Esophagus squamous epithelium (tissue), 5 donors: ENCODE results near the gene TLE3. TPM values are rescaled to one million over a fixed set of nuclear protein-coding genes. Genes with fewer than 3 reads are reported as not detected.

Experiments used
- DNase-seq: peaks from one replicate; lab custom pipeline; 2025; lab: John Stamatoyannopoulos, UW
- H3K27ac ChIP-seq, 4 donors: fragments of 200-600 bp; sonication (generic); one replicate each; pipeline ENCODE4 v1.5.1; 2016 to 2019; ENCODE audit warnings: mild to moderate bottlenecking in 1 of 4
- H3K27me3 ChIP-seq, 4 donors: fragments of 200-600 bp; sonication (generic); 1 replicate in 3 of 4; 2 replicates in 1 of 4; pipeline versions ENCODE4 v1.5.1 to v1.6.0; 2017 to 2021; ENCODE audit warnings: antibody characterized with exemption in 1 of 4
- H3K36me3 ChIP-seq, 3 donors: fragments of 200-600 bp; sonication (generic); one replicate each; pipeline ENCODE4 v1.5.1; 2016 to 2019
- H3K4me1 ChIP-seq, 3 donors: fragments of 200-600 bp; sonication (generic); one replicate each; pipeline ENCODE4 v1.5.1; 2017 to 2019
- H3K4me3 ChIP-seq, 4 donors: fragments of 200-600 bp; sonication (generic); 1 replicate in 3 of 4; 2 replicates in 1 of 4; pipeline ENCODE4 v1.5.1; 2016 to 2019; ENCODE audit warnings: mild to moderate bottlenecking in 2 of 4, moderate library complexity in 1 of 4
- H3K9me3 ChIP-seq, 3 donors: fragments of 200-600 bp; sonication (generic); one replicate each; pipeline ENCODE4 v1.5.1; 2016 to 2019
- CTCF ChIP-seq, 6 experiments: fragments of 450-650 bp in 4 of 6; fragments of 200-600 bp in 2 of 6; sonication (generic) in 2 of 6; IDR thresholded peaks; one replicate each; pipeline ENCODE4 v1.5.1; 2016 to 2019; ENCODE audit warnings: antibody characterized with exemption in 6 of 6, mild to moderate bottlenecking in 4 of 6, moderate library complexity in 4 of 6
- POLR2A ChIP-seq, 4 donors: fragments of 450-650 bp; IDR thresholded peaks; one replicate each; pipeline ENCODE4 v1.6.1; 2017; ENCODE audit warnings: antibody characterized with exemption in 4 of 4, mild to moderate bottlenecking in 4 of 4, moderate library complexity in 3 of 4
- WGBS, 2 donors: methylation state at CpG; one replicate each; pipeline ENCODE4 v1.1.5; 2018; 5-methylcytosine and 5-hydroxymethylcytosine counted together
- intact Hi-C: fragments of 100-400 bp; cut with DNase I; formaldehyde crosslinking; loops from one replicate; pipeline ENCODE4 v1.15.0; 2022
- total RNA-seq, 4 donors: library from RNA; depleted of rRNA; stranded (reverse); fragments of >200 nt; gene quantifications; one replicate each; pipeline ENCODE4 v1.1.0, GENCODE V29; 2016
- donor health status: DM: yes; HTN: yes; CAD: no.

TLE3 gene
- total RNA-seq, 4 donors from 2014 or later, result 49.6 to 133 (median 64.4) TPM

- no peak for DNase-seq
- TF ChIP-seq CTCF (IDR thresholded peaks at IDR 0.05), result no peak
- TF ChIP-seq POLR2A (IDR thresholded peaks at IDR 0.05), result no peak
- Histone ChIP-seq H3K9me3 (no peaks in the 10 kb centered on the region), H3K36me3 (peaks cover 0 to 13% (median 0%) of the 10 kb centered on the region in 3 donors), H3K27ac (peak overlapping the region; percentile 94 to 97 (median 96)), H3K27me3 (no peaks in the 10 kb centered on the region), H3K4me1 (peaks cover 38 to 80% (median 59%) of the 10 kb centered on the region in 3 donors), H3K4me3 (peak overlapping the region; percentile 84 to 95 (median 90))
- 0% methylated on average over 1 to 4 of the region's 75 CpGs for WGBS, 2 donors
- intact Hi-C loops, result no loop called here
Observed at GRCh38 chr15:70096215-70097062, 1.3 kb downstream of the TLE3 start.

GRCh38 chr15:70095408-70096214 lies 2.1 kb downstream of the TLE3 start:
- Histone ChIP-seq H3K9me3 (no peaks in the 10 kb centered on the region), H3K4me1 (peaks cover 34 to 80% (median 56%) of the 10 kb centered on the region in 3 donors), H3K36me3 (peaks cover 0 to 21% (median 2%) of the 10 kb centered on the region in 3 donors), H3K27ac (peak overlapping the region; percentile 94 to 97 (median 96)), H3K4me3 (peak overlapping the region; percentile 84 to 95 (median 90)), H3K27me3 (no peaks in the 10 kb centered on the region)
- no peak for TF ChIP-seq CTCF (IDR thresholded peaks at IDR 0.05)
- TF ChIP-seq POLR2A (IDR thresholded peaks at IDR 0.05), result no peak
- 0 to 4% methylated on average over 12 to 15 of the region's 66 CpGs for WGBS, 2 donors
- no peak for DNase-seq
- intact Hi-C loops, result no loop called here

DNA sequence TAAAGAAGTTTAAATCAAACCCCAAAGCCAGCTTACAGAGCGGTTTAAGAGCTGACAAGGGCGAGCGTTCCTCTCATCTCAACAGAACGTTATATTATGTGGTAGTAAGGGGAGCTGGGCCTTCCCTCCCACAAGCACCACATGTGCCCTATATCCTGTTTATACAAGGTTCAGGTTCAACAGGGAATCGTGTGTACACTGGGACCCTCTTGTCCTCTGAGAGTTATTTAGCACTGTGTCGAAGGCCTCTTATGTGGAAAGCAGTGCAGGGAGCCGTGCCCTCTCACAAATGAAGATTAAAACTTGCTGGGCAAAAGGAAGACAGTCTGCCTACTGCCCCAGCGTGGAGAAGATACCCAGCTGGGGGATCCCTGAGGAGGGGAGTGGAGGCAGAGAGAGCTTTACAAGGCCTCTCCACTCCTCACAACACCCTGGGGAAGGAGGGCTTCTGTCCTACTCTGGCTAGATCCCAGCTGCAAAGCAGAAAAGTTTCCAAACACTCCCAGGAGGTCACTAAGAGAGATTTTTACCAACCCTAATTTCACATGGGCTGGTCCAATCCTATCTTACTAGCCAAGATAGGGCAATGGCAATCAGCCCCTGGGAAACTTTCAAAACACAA lies 2.9 kb downstream of the TLE3 start:
- Histone ChIP-seq H3K36me3 (peaks cover 0 to 29% (median 10%) of the 10 kb centered on the region in 3 donors), H3K27me3 (no peaks in the 10 kb centered on the region), H3K27ac (peak overlapping the region; percentile 94 to 97 (median 96)), H3K4me1 (peaks cover 27 to 80% (median 56%) of the 10 kb centered on the region in 3 donors), H3K9me3 (no peaks in the 10 kb centered on the region), H3K4me3 (peak overlapping the region; percentile 84 to 95 (median 90))
- TF ChIP-seq CTCF (IDR thresholded peaks at IDR 0.05), result no peak
- TF ChIP-seq POLR2A (IDR thresholded peaks at IDR 0.05), result no peak
- DNase-seq, result no peak
- intact Hi-C loops, result no loop called here
- 55 to 71% methylated on average over 5 to 7 of the region's 8 CpGs for WGBS, 2 donors

GRCh38 chr15:70093481-70094319 lies 4.0 kb downstream of the TLE3 start:
- H3K4me3 ChIP-seq, result peak overlapping the region in 3 of 4 donors; percentile 84 to 95 (median 92)
- no peak for TF ChIP-seq POLR2A (IDR thresholded peaks at IDR 0.05)
- no peak for TF ChIP-seq CTCF (IDR thresholded peaks at IDR 0.05)
- no peaks in the 10 kb centered on the region for H3K27me3 ChIP-seq
- H3K4me1 ChIP-seq, result peaks cover 33 to 84% (median 66%) of the 10 kb centered on the region in 3 donors
- no peaks in the 10 kb centered on the region for H3K9me3 ChIP-seq
- no peak for DNase-seq
- H3K36me3 ChIP-seq, result peaks cover 5 to 40% (median 11%) of the 10 kb centered on the region in 3 donors
- intact Hi-C loops, result no loop called here
- WGBS, 2 donors, result 32% methylated on average over 11 of the region's 11 CpGs
- H3K27ac ChIP-seq, result peak overlapping the region; percentile 57 to 97 (median 78)
